ENCODE data around the gene NMU. TPM values are rescaled to one million over a fixed set of nuclear protein-coding genes. Genes with fewer than 3 reads are reported as not detected.

The NMU gene
- 1.7 TPM for total RNA-seq

DNA sequence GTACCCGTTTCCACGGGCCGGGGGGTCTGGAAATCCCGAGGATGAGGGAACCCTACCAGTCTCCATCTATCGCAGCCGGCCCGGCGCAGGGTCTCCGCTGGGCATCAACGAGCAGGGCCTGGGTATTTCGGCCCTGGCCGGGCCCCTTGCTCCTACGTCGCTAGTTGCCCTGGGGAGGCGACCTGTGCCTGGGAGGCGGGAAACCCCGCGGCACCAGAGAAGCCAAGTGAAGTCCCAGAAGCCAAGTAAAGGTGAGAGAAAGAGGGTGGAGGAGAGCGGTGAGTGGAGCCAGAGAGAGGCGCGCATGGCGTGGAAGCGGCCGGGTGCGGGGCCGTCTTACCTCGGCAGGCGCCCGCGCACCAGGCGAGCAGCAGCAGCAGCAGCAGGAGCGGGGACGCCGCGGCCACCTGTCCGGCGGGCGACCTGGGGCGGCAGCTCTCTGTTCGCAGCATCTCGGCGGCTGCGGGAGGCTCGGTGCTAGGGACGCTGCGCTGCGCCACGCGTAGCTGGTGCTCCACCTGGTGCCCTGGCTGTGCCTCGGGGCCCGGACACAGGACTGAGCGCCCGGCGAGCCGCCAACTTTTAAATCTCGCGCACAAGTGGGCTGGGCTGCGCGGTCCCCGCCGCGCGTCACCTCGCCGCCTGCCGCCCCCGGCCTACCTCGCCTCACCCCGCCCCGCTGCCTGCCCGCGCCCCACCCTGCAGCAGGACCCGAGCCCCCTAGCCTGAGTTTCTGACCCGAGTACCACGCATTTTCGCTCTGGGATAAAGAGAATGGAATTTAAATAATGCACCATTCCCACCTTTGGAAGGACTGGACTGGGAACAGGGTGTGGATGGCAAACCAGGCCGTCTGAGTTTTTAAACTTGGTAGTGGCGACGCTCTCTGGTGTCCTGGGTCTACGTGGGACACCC lies at the start of gene NMU:
TSS of gene NMU (minus strand) at position 558 of the 915 bp plus-strand sequence. CDS start at position 452, 106 bp downstream.

DNA sequence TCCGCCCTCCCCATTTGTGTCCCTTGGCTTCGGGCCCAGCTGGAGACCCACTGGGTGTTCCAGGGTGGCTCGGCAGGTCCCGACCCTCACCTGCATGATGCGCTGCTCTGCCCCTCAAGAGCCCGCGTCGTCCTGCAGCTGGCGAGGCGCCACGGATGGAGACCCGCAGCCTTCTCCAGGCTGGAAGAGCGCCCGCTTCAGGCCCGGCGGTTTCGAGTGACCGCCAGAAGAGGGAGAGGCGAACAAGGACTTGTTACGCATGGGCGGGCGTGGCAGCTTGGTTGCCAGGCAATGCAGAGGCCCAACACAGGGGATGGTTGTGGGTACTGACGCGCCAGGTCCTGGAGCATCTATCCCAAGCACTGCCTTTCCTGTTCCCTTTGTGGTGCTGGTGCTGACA lies 44.1 kb downstream of the NMU start, which contains the start of gene PDCL2:
TSS of gene PDCL2 (minus strand) at position 232 of the 400 bp plus-strand sequence. CDS start at position 96, 136 bp downstream.

GRCh38 chr4:55546756-55547465 lies 89.2 kb downstream of the NMU start, which contains the start of gene CLOCK:
TSS of gene CLOCK (minus strand) at chr4:55546909. CDS start at chr4:55482785, 64,124 bp downstream.

Other genes starting within 250 kb of the NMU start
- gene TMEM165, start 240.3 kb downstream of the NMU start, total RNA-seq: 88.8 TPM
- gene CLOCK, start 89.4 kb downstream of the NMU start, total RNA-seq: 41.5 TPM
- not detected for gene PDCL2, start 44.1 kb downstream of the NMU start, total RNA-seq
- not detected for gene EXOC1L, start 183.5 kb upstream of the NMU start, total RNA-seq
- 77.7 TPM for gene EXOC1, start 217.3 kb upstream of the NMU start, total RNA-seq